HCT116 (cell line): ENCODE results near the gene RHOB.

Experiments
- CBX3 ChIP-seq: IDR thresholded peaks from 2 replicates; pipeline ENCODE4 v1.6.1; 2012; ENCODE audit warnings: low read depth
- CEBPB ChIP-seq: IDR thresholded peaks from 2 replicates; pipeline ENCODE4 v1.6.1; 2012; ENCODE audit warnings: low read depth
- EGR1 ChIP-seq: IDR thresholded peaks from 2 replicates; pipeline ENCODE4 v1.6.1; 2012; ENCODE audit warnings: low read depth
- EZH2 ChIP-seq: fragments of 200-600 bp; sonication (generic); IDR thresholded peaks from 2 replicates; pipeline ENCODE4 v1.6.1; 2017; ENCODE audit warnings: antibody characterized with exemption, mixed run types
- EZH2phosphoT487 ChIP-seq: fragments of 200-600 bp; IDR thresholded peaks from 2 replicates; pipeline ENCODE4 v1.6.1; 2018; ENCODE audit warnings: antibody characterized with exemption, borderline replicate concordance
- SP1 ChIP-seq: IDR thresholded peaks from 2 replicates; pipeline ENCODE4 v1.6.1; 2012; ENCODE audit warnings: low read depth
- TCF7L2 ChIP-seq: IDR thresholded peaks from 2 replicates; pipeline ENCODE4 v1.7.0; 2011; ENCODE audit warnings: borderline replicate concordance, inconsistent platforms; ENCODE audit not compliant: insufficient read depth, insufficient read length; ENCODE audit errors: extremely low read depth
- ZBTB33 ChIP-seq: IDR thresholded peaks from 2 replicates; pipeline ENCODE4 v1.6.1; 2011; ENCODE audit warnings: mild to moderate bottlenecking, low read length, moderate library complexity; ENCODE audit not compliant: insufficient replicate concordance; ENCODE audit errors: extremely low read depth
- ZFX ChIP-seq: fragments of 450-650 bp; IDR thresholded peaks from 2 replicates; pipeline ENCODE4 v1.6.1; 2017
- ZNF274 ChIP-seq: fragments of 200-500 bp; sonication (Bioruptor generic); IDR thresholded peaks from 2 replicates; pipeline ENCODE4 v1.6.1; 2014; ENCODE audit warnings: mild to moderate bottlenecking, low read depth, low read length, inconsistent platforms
- TF ChIP-seq, protein P1 (sequence below), 3 experiments: fragments of 200-600 bp in 1 of 3; sonication (generic) in 1 of 3; IDR thresholded peaks in 2 of 3; conservative IDR thresholded peaks in 1 of 3; 2 replicates each; pipeline ENCODE4 v1.5.1; 2012 to 2017; ENCODE audit warnings: low read depth in 2 of 3, low read length in 2 of 3, antibody characterized with exemption in 1 of 3, borderline replicate concordance in 1 of 3, control low read depth in 1 of 3, mild to moderate bottlenecking in 1 of 3, mixed read lengths in 1 of 3, mixed run types in 1 of 3, moderate library complexity in 1 of 3; ENCODE audit not compliant: insufficient read depth in 1 of 3
- TF ChIP-seq, protein P2 (sequence below): IDR thresholded peaks from 2 replicates; pipeline ENCODE4 v1.6.1; 2012; ENCODE audit warnings: low read depth

DNA sequence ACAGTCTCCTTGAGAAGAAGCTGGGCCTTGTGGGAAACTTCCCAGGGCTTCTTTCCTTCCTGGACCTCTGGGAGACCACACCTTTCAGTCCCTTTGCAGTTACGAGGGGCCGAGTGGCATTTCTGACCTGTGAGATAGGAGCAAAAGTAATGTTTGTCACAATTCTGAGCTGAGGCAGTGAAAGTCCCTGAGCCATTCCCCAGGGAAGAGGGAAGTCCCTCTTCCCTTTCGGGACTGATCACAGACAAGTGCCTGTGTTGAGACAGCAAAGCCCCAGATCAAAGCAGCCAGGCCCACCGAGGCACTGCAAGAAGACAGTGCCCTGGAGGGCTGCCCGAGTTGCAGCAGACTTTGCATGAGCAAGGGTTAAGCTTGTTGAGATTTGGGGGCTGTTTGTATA lies 41.9 kb downstream of the RHOB start:
- TF ChIP-seq ZNF274 (no peak), SP1 (no peak), EZH2 (no peak), CBX3 (no peak), EGR1 (no peak), ZBTB33 (no peak), EZH2phosphoT487 (no peak), CEBPB (no peak), ZFX (no peak), TCF7L2 (no peak)
- TF ChIP-seq, protein P1, sequence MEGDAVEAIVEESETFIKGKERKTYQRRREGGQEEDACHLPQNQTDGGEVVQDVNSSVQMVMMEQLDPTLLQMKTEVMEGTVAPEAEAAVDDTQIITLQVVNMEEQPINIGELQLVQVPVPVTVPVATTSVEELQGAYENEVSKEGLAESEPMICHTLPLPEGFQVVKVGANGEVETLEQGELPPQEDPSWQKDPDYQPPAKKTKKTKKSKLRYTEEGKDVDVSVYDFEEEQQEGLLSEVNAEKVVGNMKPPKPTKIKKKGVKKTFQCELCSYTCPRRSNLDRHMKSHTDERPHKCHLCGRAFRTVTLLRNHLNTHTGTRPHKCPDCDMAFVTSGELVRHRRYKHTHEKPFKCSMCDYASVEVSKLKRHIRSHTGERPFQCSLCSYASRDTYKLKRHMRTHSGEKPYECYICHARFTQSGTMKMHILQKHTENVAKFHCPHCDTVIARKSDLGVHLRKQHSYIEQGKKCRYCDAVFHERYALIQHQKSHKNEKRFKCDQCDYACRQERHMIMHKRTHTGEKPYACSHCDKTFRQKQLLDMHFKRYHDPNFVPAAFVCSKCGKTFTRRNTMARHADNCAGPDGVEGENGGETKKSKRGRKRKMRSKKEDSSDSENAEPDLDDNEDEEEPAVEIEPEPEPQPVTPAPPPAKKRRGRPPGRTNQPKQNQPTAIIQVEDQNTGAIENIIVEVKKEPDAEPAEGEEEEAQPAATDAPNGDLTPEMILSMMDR (IDR thresholded peaks at IDR 0.05 in 2 of 3, conservative IDR thresholded peaks at IDR 0.05 in 1 of 3; ENCODE audit: borderline replicate concordance in 1 of 3, insufficient read depth in 1 of 3, low read depth in 2 of 3, low read length in 2 of 3): no peak
- TF ChIP-seq, protein P2, sequence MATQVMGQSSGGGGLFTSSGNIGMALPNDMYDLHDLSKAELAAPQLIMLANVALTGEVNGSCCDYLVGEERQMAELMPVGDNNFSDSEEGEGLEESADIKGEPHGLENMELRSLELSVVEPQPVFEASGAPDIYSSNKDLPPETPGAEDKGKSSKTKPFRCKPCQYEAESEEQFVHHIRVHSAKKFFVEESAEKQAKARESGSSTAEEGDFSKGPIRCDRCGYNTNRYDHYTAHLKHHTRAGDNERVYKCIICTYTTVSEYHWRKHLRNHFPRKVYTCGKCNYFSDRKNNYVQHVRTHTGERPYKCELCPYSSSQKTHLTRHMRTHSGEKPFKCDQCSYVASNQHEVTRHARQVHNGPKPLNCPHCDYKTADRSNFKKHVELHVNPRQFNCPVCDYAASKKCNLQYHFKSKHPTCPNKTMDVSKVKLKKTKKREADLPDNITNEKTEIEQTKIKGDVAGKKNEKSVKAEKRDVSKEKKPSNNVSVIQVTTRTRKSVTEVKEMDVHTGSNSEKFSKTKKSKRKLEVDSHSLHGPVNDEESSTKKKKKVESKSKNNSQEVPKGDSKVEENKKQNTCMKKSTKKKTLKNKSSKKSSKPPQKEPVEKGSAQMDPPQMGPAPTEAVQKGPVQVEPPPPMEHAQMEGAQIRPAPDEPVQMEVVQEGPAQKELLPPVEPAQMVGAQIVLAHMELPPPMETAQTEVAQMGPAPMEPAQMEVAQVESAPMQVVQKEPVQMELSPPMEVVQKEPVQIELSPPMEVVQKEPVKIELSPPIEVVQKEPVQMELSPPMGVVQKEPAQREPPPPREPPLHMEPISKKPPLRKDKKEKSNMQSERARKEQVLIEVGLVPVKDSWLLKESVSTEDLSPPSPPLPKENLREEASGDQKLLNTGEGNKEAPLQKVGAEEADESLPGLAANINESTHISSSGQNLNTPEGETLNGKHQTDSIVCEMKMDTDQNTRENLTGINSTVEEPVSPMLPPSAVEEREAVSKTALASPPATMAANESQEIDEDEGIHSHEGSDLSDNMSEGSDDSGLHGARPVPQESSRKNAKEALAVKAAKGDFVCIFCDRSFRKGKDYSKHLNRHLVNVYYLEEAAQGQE: no peak
